NCI-H82 (cell line): Measurements from ENCODE around the gene CHEK2.
"Not testable (repeated sequence)": the region's sequence is repeated elsewhere in the genome, so short reads cannot be mapped to it uniquely, and the experiment has no call there.

Source experiments
- DNase-seq: peaks from one replicate; lab custom pipeline; 2025; lab: John Stamatoyannopoulos, UW

CHEK2 gene

DNA sequence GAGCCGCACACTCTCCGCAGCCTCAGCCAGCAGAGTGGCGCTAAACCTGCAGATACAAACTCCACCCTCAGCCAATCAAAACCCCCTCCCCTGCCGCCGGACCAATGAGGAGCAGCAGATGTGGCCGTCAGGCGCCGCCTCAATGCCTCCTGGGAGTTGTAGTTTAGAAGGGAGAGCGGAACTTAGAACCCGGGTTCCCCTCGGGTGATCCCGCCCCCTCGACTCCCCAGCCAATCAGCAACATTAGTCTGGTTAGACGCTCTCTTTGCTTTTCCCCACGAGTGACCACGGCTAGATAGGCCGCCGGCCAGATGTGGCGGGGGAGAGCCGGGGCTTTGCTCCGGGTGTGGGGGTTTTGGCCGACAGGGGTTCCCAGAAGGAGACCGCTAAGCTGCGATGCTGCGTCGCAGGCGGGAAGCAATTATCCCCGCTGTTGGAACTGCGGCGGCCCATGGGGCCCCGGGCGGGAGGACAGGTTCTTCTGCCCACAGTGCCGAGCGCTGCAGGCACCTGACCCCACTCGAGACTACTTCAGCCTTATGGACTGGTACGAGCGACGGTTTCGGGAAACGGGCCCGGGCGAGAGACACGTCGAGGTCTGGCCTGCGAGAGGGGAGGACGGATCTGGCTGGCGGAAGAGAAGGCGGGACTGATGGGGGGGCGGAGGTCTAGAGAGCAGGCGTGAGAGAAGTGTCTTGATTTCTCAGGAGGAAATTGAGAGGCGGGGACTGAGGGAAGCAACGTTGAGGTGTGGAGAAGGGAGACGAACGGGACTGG, at the start of gene CHEK2, which contains the start of gene HSCB:
Gene CHEK2, minus strand, starts transcription at position 36 of the 777 bp plus-strand sequence. CDS start 7,099 bp downstream, outside the sequence.
Gene HSCB, plus strand, starts transcription at position 255 of the 777 bp plus-strand sequence. Its CDS starts 57 bp downstream, at position 312.
- peak; percentile 99 for DNase-seq

DNA sequence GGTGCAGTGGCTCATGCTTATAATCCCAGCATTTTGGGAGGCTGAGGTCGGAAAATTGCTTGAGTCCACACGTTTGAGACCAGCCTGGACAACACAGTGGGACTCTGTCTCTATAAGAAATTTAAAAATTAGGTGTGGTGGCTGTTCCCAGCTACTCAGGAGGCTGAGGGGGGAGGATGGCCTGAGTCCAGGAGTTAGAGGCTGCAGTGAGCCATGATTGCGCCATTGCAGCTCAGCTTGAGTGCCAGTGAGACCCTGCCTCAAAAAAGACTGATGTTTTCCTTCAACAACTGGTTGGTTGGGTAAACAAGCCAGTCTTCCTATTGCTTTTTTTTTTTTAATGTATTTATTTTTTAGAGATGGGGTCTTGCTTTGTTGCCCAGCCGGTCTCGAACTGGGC, 49.5 kb upstream of the CHEK2 start:
- no peak for DNase-seq

- no peak for DNase-seq
Observed at GRCh38 chr22:28788601-28789000, 47.0 kb upstream of the CHEK2 start.

- no peak for DNase-seq
Observed at GRCh38 chr22:28783786-28784671, 42.4 kb upstream of the CHEK2 start.

GRCh38 chr22:28780296-28780695, 38.7 kb upstream of the CHEK2 start:
- DNase-seq, result no peak

GRCh38 chr22:28779833-28780232, 38.2 kb upstream of the CHEK2 start:
- no peak for DNase-seq

GRCh38 chr22:28774378-28774777, 32.8 kb upstream of the CHEK2 start:
- no peak for DNase-seq

- no peak for DNase-seq
Observed at GRCh38 chr22:28773461-28773867, 31.8 kb upstream of the CHEK2 start.

DNA sequence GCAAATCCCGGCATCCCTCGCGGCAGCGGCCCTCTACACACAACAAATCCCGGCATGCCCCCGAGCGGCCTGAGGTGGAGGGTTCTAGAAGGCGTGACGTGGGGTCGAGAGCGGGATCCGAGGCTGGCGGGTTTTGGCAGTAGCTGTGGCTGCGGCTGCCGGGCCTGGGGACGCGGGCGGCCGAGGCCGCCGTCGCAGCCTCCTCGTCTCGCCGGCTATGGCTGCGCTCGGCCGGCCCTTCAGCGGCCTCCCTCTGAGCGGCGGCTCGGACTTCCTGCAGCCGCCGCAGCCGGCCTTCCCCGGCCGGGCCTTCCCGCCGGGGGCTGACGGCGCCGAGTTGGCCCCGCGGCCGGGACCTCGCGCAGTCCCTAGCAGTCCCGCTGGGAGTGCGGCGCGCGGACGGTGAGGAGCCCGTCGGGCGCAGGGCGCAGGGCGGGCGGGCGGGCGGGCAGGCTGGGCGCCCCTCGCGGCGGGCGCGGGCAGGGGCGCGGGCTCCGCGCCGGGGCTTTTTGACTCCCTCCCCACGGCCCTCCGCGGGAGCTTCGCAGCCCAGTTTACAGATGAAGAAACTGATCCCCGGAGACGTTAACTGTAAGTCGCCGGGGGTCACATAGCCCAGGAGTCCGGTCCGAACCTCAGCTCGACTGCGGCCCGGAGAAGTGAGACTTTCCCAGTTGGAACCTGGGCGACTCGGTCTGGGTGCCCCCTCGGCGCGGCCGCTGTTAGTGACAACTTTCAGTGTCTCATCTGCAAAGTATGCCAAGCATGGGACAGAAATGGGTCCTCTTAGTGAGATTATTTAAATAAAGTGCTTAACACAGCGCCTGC, 31.2 kb upstream of the CHEK2 start, which contains the start of gene CCDC117:
Gene CCDC117, plus strand, starts transcription at position 63 of the 828 bp plus-strand sequence. Its CDS starts 155 bp downstream, at position 218.
- DNase-seq, result peak; percentile 96

GRCh38 chr22:28771195-28771791, 29.7 kb upstream of the CHEK2 start:
- DNase-seq, result no peak

GRCh38 chr22:28769394-28770085, 27.9 kb upstream of the CHEK2 start:
- no peak for DNase-seq

GRCh38 chr22:28768701-28769393, 27.2 kb upstream of the CHEK2 start:
- DNase-seq, result no peak

GRCh38 chr22:28766628-28767027, 25.0 kb upstream of the CHEK2 start:
- DNase-seq, result no peak

DNA sequence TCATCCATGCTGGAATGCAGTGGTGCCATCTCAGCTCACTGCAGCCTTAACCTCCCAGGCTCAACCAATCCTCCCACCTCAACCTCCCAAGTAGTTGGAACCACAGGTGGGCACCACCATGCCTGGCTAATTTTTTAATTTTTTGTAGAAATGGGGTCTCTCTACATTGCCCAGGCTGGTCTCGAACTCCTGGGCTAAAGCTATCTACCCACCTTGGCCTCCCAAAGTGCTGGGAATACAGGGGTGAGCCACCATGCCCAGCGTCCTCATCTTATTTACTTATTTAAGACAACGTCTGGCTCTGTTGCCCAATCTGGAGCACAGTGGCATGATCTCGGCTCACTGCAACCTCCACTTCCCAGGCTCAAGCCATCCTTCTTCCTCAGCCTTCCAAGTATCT, 20.4 kb upstream of the CHEK2 start:
- not testable (repeated sequence) for DNase-seq

- DNase-seq, result no peak
Observed at GRCh38 chr22:28761449-28761755, 19.8 kb upstream of the CHEK2 start.

DNA sequence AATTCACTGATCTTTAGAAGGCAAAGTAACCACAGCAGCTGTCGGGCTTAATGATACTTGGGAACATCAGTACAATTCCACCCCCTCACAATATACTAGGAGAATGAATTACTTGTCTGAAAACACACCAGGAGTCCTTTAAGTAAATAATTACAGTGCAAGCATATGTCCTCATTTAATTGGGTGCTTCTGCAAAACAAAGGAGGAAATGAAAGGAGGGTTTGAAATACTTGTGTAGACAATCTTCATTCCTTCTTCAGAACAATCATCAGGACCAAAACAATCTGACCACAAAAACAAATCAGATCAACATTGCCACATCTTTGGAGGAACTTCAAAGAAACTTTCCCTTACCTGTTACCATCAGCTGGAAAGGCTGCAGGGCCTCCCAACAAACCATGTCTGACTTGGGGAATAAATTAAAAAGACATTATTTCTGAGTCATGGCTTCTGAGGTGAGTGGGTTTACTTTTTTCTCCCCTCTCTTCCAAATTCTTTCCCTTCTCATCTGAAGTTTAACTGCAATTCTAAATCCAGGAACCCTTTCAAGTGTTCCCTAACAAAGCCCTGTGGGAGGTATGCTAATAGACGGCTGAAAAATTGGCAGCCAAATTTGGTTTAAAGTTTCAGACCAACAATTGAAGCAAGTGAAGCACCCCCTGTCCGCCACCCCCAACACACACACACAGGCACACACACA, 18.4 kb upstream of the CHEK2 start:
- no peak for DNase-seq

GRCh38 chr22:28754512-28754911, 12.9 kb upstream of the CHEK2 start:
- not testable (repeated sequence) for DNase-seq

DNA sequence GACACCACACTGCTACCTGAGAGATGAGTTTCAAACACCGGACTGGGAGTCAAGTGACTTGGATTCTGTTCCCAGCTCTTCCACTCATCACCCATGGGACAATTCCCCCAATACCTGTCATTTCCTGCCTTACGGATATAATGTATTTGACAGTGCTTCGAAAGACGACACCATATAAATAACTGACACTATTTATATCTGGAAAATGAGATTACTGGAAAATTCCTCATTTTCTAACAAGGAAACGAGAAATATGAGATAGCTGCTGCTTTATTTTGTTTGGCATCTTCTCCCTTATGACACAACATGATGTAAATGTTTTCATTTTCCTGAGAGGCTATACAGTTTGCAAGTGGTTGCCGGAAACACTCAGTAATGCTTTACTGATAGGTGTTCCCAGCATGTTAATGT, 8.9 kb upstream of the CHEK2 start:
- no peak for DNase-seq

GRCh38 chr22:28743852-28744251, 2.2 kb upstream of the CHEK2 start:
- no peak for DNase-seq

DNA sequence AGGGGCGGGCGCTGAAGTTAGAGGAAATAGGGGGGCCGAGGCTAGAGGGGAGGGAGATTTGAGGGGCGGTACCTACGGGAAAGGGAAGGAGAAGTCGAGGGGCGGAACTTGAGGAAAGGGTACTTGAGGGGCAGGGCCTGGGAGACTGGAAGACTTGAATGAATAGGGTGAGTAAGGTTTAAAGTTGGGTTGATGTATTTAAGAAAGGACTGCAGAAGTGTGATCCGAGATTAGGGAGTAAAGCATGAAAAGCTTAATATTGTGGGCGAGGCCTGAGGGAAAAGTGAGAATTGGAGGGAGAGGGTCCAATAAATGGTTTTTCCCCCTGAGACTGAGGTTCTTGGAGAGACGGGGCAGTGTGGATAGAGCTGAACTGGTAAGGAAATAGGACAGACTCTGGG, 942 bp upstream of the CHEK2 start:
- DNase-seq, result no peak
